Natural killer cell (primary cell): Measurements from ENCODE around the gene MRPL36. TPM values are rescaled to one million over a fixed set of nuclear protein-coding genes. Genes with fewer than 3 reads are reported as not detected.

ENCODE experiments used
- ATAC-seq, 3 donors: fragments of 150-1000 bp in 2 of 3; fragments of 200-7000 bp in 1 of 3; cut with Tn5 transposase; 1 replicate in 1 of 3; 2 replicates in 2 of 3; pipeline ENCODE4 v1.10.0; 2021; ENCODE audit warnings: mild to moderate bottlenecking in 2 of 3, moderate library complexity in 2 of 3
- DNase-seq, 2 donors: peaks; one replicate each; pipeline versions ENCODE4 v3.0.0 to v3.0.0-alpha.2; 2013 to 2021; ENCODE audit warnings: mixed read lengths in 1 of 2
- H3K27ac ChIP-seq: one replicate; pipeline ENCODE4 v1.5.1; 2013; ENCODE audit warnings: mild to moderate bottlenecking, low read length
- H3K27me3 ChIP-seq: one replicate; pipeline ENCODE4 v1.6.1; 2013; ENCODE audit warnings: low read length; ENCODE audit not compliant: control insufficient read depth, insufficient read depth
- H3K36me3 ChIP-seq: one replicate; pipeline ENCODE4 v1.6.1; 2013; ENCODE audit warnings: low read length; ENCODE audit not compliant: control insufficient read depth, insufficient read depth
- H3K4me1 ChIP-seq: one replicate; pipeline ENCODE4 v1.6.1; 2013; ENCODE audit warnings: low read length; ENCODE audit not compliant: control insufficient read depth, insufficient read depth
- H3K4me3 ChIP-seq: one replicate; pipeline ENCODE4 v1.5.1; 2013; ENCODE audit warnings: low read length
- H3K9me3 ChIP-seq: one replicate; pipeline ENCODE4 v1.6.1; 2013; ENCODE audit warnings: low read length; ENCODE audit not compliant: control insufficient read depth, insufficient read depth
- H3K27ac Mint-ChIP-seq, 2 donors: one replicate each; pipeline ENCODE4 v1.8.0; 2022; ENCODE audit warnings: mild to moderate bottlenecking in 2 of 2, mixed read lengths in 2 of 2, moderate library complexity in 1 of 2
- H3K27me3 Mint-ChIP-seq, 2 donors: one replicate each; pipeline ENCODE4 v1.8.0; 2022; ENCODE audit warnings: low read depth in 2 of 2, mixed read lengths in 2 of 2
- H3K36me3 Mint-ChIP-seq: one replicate; pipeline ENCODE4 v1.8.0; 2022; ENCODE audit warnings: mixed read lengths
- H3K4me1 Mint-ChIP-seq, 2 donors: one replicate each; pipeline ENCODE4 v1.8.0; 2022; ENCODE audit warnings: mixed read lengths in 2 of 2
- H3K4me3 Mint-ChIP-seq: one replicate; pipeline ENCODE4 v1.8.0; 2022; ENCODE audit warnings: mild to moderate bottlenecking, moderate library complexity, mixed read lengths
- H3K9me3 Mint-ChIP-seq, 2 donors: one replicate each; pipeline ENCODE4 v1.8.0; 2022; ENCODE audit warnings: mixed read lengths in 2 of 2
- CTCF ChIP-seq: fragments of 200-600 bp; IDR thresholded peaks from one replicate; pipeline ENCODE4 v1.8.0; 2022; ENCODE audit warnings: antibody characterized with exemption
- WGBS: methylation state at CpG from one replicate; pipeline ENCODE4 v1.1.7; 2013; ENCODE audit warnings: missing lambda C conversion rate; ENCODE audit not compliant: insufficient coverage; 5-methylcytosine and 5-hydroxymethylcytosine counted together
- intact Hi-C: fragments of 100-400 bp; cut with micrococcal nuclease; formaldehyde crosslinking; loops from one replicate; pipeline ENCODE4 v1.14.2; 2022
- total RNA-seq, 4 donors: library from RNA; stranded (reverse); fragments of 120-200 nt in 1 of 4; gene quantifications; one replicate each; pipeline versions ENCODE4 v1.2.3 to v1.2.4, GENCODE V29; 2013 to 2022

The MRPL36 gene
- total RNA-seq, 3 donors from 2014 or later (not counting 1 experiment from before 2014, with no cell fraction given) = 14.1 to 21.2 (median 17.1) TPM

DNA sequence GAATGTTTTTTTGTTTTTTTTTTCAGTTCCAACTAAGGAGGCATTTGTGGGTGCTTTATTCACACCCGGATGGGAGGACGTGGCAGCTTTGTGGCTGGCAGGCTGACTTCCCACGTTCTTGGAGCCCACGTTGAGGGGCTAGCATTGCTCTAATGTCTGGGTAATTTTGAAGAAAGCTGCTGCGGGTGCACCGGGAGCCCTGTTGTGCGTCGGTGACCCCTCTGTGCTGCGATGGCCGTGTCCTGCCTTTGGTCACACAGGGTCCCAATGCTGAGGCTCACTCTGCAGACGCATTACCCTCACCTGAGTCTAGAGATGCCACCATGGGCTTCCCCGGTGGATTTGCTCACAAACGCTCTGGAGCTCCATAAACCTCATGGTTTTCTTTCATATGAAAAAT, 35.8 kb upstream of the MRPL36 start:
- TF ChIP-seq CTCF = no peak
- no peaks in the 10 kb centered on the region for H3K9me3 Mint-ChIP-seq
- Histone ChIP-seq H3K36me3 (no peaks in the 10 kb centered on the region), H3K27ac (no peak overlapping the region), H3K27me3 (peaks cover under 1% of the 10 kb centered on the region), H3K9me3 (no peaks in the 10 kb centered on the region), H3K4me3 (no peak overlapping the region), H3K4me1 (peaks cover 15% of the 10 kb centered on the region)
- no peak overlapping the region for H3K27ac Mint-ChIP-seq
- no peak overlapping the region for H3K4me3 Mint-ChIP-seq
- DNase-seq (no peak), ATAC-seq (no peak)
- 75% methylated on average over 13 of the region's 13 CpGs for WGBS
- peaks cover 8 to 17% of the 10 kb centered on the region in 2 donors for H3K27me3 Mint-ChIP-seq
- H3K4me1 Mint-ChIP-seq = peaks cover 7 to 13% of the 10 kb centered on the region in 2 donors
- H3K36me3 Mint-ChIP-seq = no peaks in the 10 kb centered on the region
- intact Hi-C loops = no loop called here

DNA sequence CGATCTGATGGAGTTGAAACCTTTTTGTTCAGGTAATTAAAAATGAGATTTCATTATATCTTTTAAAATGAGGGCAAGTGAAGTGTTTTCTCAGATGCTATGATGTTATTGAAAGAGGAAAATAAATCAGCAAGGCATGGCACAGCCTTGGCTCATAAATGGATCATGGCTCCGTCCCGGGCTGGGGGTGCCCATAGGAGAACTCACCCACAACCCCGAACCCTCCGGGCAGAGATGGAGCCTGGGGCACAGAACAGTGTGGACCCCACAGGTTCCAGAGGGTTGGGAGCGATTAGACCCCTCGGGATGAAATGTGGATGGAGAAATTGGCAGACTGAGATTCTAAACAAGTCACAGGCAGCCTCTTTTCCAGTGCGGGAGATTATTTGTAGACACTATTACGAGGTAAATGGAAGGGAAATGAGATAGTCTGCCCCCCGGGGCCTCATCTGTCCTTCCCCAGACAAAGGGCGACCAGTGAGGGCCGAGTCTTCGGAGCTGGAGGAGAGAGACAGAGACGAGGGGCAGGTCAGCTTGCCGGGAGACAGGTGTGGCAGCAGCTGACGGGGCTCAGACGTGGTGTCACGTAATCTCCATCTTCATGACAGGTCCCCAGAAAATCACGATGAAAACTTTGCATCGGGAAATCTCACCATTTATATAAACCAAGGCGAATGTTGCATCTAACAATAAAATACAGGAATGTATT, 35.2 kb upstream of the MRPL36 start:
- DNase-seq = no peak
- H3K27ac Mint-ChIP-seq = no peak overlapping the region

GRCh38 chr5:1834022-1834551, 34.5 kb upstream of the MRPL36 start:
- no peaks in the 10 kb centered on the region for H3K9me3 Mint-ChIP-seq
- peaks cover 4 to 13% of the 10 kb centered on the region in 2 donors for H3K27me3 Mint-ChIP-seq
- DNase-seq (no peak), ATAC-seq (no peak)
- H3K36me3 ChIP-seq = no peaks in the 10 kb centered on the region
- no peak overlapping the region for H3K27ac Mint-ChIP-seq
- H3K27ac ChIP-seq = no peak overlapping the region
- WGBS = 81% methylated on average over 22 of the region's 22 CpGs
- no peak overlapping the region for H3K4me3 ChIP-seq
- H3K4me1 ChIP-seq = peaks cover 15% of the 10 kb centered on the region
- peaks cover 7 to 13% of the 10 kb centered on the region in 2 donors for H3K4me1 Mint-ChIP-seq
- H3K4me3 Mint-ChIP-seq = no peak overlapping the region
- no peaks in the 10 kb centered on the region for H3K9me3 ChIP-seq
- no peak for TF ChIP-seq CTCF
- H3K36me3 Mint-ChIP-seq = no peaks in the 10 kb centered on the region
- no peaks in the 10 kb centered on the region for H3K27me3 ChIP-seq
- intact Hi-C loops = no loop called here

More for the DNA sequence above, 35.2 kb upstream of the MRPL36 start:
- no peaks in the 10 kb centered on the region for H3K9me3 Mint-ChIP-seq
- no peak for ATAC-seq
- 70% methylated on average over 18 of the region's 21 CpGs for WGBS
- Histone ChIP-seq H3K27me3 (no peaks in the 10 kb centered on the region), H3K36me3 (no peaks in the 10 kb centered on the region), H3K9me3 (no peaks in the 10 kb centered on the region), H3K27ac (no peak overlapping the region), H3K4me3 (no peak overlapping the region), H3K4me1 (peaks cover 15% of the 10 kb centered on the region)
- no peak overlapping the region for H3K4me3 Mint-ChIP-seq
- peaks cover 7 to 13% of the 10 kb centered on the region in 2 donors for H3K4me1 Mint-ChIP-seq
- peaks cover 8 to 17% of the 10 kb centered on the region in 2 donors for H3K27me3 Mint-ChIP-seq
- intact Hi-C loops = no loop called here
- H3K36me3 Mint-ChIP-seq = no peaks in the 10 kb centered on the region
- no peak for TF ChIP-seq CTCF
